WI38 (cell line): ENCODE data around the gene NOS1AP.

Source experiments
- H3K4me3 ChIP-seq: 2 replicates; pipeline ENCODE4 v1.5.1; 2011; ENCODE audit warnings: low read depth, mild to moderate bottlenecking, control low read depth, low read length
- CTCF ChIP-seq: IDR thresholded peaks from 2 replicates; pipeline ENCODE4 v1.5.1; 2012; ENCODE audit warnings: low read depth, mild to moderate bottlenecking, control low read depth, low read length

Gene NOS1AP

GRCh38 chr1:162137179-162137960 is 67.9 kb downstream of the NOS1AP start:
- H3K4me3 ChIP-seq, result no peak overlapping the region
- TF ChIP-seq CTCF, result no peak

DNA sequence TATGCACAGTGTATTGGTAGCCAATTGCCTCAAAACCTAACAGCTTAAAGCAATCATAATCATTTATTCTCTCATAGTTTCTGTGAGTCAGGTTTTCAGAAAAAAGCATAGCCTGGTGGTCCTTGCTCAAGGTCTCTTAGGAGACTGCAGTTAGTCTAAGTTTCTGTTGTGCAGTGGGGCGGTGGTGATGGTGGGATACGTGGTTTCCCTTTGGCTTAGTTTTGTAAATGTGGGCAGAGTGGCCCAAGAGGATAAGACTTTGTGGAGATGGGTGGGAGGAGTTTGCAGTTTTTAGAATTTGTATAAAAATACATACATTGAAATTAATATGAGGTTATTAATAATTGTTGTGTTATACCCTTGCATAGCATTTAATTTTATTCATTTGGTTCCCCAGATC is 68.6 kb downstream of the NOS1AP start:
- no peak overlapping the region for H3K4me3 ChIP-seq
- TF ChIP-seq CTCF, result no peak

GRCh38 chr1:162138599-162139181 is 69.2 kb downstream of the NOS1AP start:
- H3K4me3 ChIP-seq, result no peak overlapping the region
- no peak for TF ChIP-seq CTCF

DNA sequence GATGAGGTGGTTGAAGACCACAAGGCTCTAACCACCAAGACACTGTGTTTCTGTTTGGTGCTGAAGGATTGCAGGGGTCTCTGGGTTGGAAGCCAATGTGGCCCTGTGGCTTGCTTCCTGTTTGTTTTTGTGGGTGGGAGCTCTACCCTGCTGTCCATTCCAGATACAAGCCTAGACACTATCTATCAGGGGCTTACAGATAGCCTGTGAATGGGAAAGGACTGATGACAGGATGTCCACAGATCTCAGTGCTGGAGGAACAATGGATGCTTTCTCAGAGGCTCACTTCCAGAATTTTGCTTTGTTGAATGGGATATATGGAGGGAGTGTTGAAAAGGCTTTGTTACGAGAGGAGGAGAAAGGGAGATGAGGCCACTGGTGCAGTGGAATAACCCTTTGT is 69.7 kb downstream of the NOS1AP start:
- TF ChIP-seq CTCF, result no peak
- no peak overlapping the region for H3K4me3 ChIP-seq

DNA sequence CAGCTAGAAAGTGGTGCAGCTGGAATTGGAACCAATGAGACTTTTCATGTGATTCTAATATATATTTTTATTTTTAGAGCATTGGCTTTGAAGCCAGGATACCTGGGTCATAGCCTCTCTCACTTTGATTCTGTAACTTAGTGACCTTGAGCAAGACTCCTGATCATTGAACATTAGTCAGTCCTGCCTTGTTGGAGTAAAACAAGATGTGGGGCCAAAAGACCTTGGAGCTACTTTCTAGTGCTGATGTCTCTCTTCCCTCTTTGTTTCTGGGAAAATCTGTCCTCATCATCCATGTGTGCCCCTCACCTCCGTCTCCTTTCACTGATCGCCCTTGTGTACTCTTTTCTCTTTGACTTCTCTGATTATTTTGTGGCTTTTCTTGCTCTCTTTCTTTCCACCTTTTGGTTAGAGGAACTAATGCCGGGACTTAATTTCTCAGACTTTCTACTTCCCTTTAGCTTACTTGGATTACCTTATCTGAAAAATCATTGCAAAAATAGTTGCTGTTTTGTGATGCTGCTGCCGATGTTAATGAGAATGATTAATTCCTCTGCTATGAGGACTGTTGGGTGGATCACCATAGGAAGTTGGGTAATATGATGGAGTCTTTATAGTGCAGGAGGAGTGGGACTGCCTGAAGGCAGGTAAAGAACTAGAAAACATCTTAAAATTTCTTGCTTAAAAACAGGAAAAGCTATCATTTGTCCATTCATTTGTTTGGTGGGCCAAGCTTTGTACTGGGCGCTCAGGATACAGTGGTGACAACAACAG is 72.0 kb downstream of the NOS1AP start:
- no peak for TF ChIP-seq CTCF
- no peak overlapping the region for H3K4me3 ChIP-seq

DNA sequence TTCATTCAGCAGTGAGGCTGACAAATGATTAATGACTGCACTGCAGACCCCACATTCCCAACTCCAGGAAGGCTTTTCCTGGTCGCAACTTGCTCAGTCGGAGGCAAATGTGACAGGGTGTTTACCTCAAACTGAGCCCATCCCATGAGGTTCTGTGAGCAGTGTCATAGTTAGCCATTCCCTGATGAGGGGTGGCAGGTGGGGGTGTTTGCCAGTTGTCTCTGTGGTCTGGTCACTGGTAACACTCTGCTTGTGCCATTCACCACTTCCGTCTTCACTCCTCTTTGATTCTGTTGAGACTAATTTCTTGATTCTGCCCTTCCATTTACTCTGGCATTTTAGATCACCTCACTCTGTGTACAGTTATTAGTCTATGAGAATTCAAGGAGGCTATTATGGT is 73.5 kb downstream of the NOS1AP start:
- TF ChIP-seq CTCF, result no peak
- no peak overlapping the region for H3K4me3 ChIP-seq

DNA sequence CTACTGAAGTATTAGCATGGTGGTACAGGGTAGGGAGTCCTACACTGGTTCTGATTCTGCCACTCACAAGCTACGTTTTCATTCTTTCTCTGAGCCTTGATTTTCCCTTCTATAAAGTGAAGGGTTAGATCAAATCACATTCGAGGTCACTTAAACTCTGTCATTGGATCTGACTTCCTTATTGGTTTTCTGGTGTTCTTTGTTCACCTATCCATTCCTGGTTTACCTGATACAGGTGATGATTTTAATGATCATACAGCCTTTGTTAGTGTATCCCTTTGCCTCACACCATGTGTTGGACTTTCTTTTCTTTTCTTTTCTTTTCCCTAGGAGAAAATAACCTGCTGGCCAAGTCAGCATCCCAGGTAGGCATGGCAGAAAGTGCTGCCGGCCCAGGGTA is 74.8 kb downstream of the NOS1AP start:
- no peak overlapping the region for H3K4me3 ChIP-seq
- TF ChIP-seq CTCF, result no peak
